Inflammatory macrophage treated with lipopolysaccharide for 4 hours (primary cell): ENCODE results near the gene SLC46A1.

ENCODE experiments used
- DNase-seq: peaks from one replicate; pipeline ENCODE4 v3.0.0-alpha.2; 2020

The SLC46A1 gene

DNA sequence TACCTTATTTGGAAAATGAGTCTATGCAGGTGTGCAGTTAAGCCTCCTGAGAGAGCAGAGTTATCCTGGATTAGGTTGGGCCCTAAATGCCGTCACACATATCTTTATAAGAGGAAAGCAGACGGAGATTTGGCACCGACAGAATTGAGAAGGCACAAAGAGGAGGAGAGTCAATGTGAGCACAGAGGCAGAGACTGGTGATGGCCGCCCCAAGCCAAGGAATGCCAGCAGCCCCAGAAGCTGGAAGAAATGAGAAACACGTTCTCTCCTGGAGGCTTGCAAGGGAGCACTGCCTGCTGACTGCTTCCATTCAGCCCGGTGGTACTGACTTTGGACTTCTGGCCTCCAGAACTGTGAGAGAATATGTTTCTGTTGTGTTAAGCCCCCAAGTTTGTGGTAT is 3.2 kb downstream of the SLC46A1 start:
- no peak for DNase-seq

GRCh38 chr17:28402224-28402630 is 3.8 kb downstream of the SLC46A1 start:
- no peak for DNase-seq

GRCh38 chr17:28399808-28400207 is 6.2 kb downstream of the SLC46A1 start:
- no peak for DNase-seq

- DNase-seq = no peak
Measured at GRCh38 chr17:28398280-28398981, 7.6 kb downstream of the SLC46A1 start.

- DNase-seq = no peak
Measured at GRCh38 chr17:28397687-28398279, 8.2 kb downstream of the SLC46A1 start.

DNA sequence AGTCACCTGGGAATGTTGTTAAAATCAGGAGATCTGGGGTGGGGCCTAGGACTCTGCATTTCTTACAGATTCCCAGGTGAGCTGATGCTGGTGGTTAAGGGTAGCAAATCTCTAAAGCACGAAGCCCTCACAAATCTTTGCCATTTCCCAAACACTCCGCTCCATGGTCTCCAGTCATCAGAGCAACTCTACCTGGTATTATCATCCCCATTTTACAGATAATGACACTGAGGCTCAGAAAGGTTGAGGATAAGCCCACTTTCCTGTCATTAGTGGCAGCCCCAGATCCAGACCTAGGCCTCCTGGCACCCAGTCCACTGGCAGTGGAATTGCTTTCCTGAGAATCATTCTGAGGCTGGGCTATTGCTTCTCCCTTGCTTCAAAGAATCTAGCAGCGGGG is 8.7 kb downstream of the SLC46A1 start:
- no peak for DNase-seq

- DNase-seq = no peak
Measured at GRCh38 chr17:28396635-28397239, 9.3 kb downstream of the SLC46A1 start.

DNA sequence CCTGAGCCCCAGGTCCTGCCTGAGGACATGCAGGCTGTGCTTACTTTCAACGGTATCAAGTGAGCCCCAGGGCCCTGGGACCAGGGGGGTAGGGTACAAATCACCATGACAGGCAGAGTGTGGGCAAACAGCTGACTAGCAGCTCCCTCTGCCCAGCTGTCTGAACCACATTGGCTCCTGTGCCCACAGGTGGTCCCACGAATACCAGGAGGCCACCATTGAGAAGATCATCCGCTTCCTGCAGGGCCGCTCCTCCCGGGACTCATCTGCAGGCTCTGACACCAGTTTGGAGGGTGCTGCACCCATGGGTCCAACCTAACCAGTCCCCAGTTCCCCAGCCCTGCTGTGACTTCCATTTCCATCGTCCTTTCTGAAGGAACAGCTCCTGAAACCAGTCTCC is 10.0 kb downstream of the SLC46A1 start:
- DNase-seq = no peak

GRCh38 chr17:28395426-28395825 is 10.6 kb downstream of the SLC46A1 start:
- DNase-seq = no peak

GRCh38 chr17:28394337-28395116 is 11.5 kb downstream of the SLC46A1 start:
- no peak for DNase-seq

DNA sequence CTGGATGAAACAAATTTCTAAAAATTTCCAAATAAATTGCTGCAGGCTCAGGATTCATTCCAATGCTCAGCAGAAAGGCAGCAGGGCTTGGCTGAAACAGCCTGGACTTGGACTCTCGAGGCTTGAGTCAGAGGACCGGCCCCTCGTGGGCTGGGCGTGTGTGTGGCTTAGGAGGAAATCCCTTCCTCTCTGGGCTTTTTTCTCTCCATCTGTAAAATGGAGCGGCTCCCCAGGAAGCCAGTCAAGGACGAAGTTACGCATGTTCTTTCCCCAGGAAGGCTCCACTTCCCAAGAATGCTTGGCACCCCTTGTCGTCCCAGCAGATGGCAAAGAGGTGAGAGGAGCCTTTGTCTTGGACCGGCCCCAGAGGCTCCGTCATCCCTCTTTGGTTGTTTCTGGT is 13.5 kb downstream of the SLC46A1 start:
- no peak for DNase-seq

DNA sequence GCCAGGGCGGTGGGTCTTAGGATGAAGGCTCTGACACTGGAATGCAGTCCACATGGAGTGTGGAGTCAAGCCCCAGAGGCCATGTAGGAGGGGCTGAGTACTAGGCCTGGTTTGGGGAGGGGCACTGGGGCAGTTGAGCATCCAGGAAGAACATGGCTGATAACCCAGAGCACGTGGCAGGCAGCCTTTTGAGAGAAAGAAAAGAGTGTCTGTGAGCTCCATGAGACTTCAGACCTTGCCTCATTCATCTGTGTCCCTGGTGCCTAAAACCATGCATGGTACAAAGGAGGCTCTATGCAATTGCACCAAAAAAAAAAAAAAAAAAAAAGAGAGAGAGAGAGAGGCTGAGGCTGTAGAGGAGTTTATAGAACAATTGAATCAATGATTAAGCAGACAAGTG is 14.6 kb downstream of the SLC46A1 start:
- DNase-seq = no peak

- no peak for DNase-seq
Measured at GRCh38 chr17:28390984-28391383, 15.0 kb downstream of the SLC46A1 start.

DNA sequence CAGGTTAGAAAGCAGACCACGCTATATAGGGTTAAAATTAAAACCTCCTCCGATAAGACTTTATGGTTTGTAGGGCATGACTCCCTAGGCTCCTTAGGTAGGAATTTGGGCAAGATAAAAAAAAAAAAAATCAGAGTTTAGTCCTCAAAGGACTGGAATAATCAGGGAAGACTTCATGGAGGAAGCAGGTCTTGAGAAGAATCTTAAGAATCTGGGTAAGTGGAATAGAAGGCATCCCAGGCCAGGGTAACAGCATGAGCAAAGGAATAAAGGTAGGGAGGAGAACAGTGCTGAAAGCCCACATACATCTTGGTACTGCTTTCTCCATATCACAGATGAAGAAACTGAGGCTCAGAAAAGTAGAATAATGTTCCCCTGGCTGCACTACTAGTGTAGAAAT is 15.4 kb downstream of the SLC46A1 start:
- no peak for DNase-seq

DNA sequence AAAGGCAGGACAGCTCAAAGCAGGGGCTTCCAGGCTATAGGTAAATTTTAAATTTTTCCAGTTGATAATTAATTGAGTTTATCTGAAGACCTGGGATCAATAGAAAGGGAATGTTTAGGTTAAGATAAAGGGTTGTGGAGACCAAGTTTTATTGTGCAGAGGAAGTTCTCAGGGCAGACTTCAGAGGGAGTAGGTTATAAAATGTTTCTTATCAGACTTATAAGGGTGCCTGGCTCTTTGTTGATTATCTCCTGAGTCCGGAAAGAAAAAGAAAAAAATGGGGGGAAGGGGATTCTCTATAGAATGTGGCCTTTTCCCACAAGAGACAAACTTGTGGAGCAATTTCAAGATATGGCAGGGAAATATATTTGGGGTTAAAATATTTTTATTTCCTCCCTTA is 15.9 kb downstream of the SLC46A1 start:
- no peak for DNase-seq

GRCh38 chr17:28388106-28388505 is 17.9 kb downstream of the SLC46A1 start:
- DNase-seq = no peak

DNA sequence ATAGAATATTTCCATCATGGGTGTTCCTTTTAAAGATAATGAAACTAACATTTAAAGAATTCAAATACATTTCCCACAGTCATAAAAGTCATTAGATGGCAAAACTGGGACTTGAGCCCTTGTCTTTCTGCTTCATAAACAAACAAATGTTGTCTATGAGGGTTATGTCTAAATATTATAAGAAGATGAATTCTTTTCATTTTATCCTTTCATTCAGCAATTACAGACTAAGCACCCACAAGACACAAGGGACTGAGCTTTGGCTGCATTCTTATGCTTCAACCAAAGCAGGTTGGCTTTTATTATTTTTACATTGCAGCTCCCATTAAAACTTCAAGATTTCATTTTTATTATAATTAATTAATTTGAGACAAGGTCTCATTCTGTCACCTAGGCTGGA is 19.6 kb downstream of the SLC46A1 start:
- no peak for DNase-seq

- DNase-seq = no peak
Measured at GRCh38 chr17:28385406-28385805, 20.6 kb downstream of the SLC46A1 start.

DNA sequence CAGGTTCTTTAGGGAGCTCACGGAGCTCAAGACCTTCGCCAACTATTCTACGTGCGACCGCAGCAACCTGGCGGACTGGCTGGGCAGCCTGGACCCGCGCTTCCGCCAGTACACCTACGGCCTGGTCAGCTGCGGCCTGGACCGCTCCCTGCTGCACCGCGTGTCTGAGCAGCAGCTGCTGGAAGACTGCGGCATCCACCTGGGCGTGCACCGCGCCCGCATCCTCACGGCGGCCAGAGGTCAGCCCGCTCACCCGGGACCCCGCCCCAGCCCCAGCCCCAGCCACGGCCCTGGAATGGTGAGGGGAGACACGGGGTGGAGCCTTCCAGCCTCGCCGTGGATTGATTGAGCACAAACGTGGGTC is 21.0 kb downstream of the SLC46A1 start:
- DNase-seq = no peak

DNA sequence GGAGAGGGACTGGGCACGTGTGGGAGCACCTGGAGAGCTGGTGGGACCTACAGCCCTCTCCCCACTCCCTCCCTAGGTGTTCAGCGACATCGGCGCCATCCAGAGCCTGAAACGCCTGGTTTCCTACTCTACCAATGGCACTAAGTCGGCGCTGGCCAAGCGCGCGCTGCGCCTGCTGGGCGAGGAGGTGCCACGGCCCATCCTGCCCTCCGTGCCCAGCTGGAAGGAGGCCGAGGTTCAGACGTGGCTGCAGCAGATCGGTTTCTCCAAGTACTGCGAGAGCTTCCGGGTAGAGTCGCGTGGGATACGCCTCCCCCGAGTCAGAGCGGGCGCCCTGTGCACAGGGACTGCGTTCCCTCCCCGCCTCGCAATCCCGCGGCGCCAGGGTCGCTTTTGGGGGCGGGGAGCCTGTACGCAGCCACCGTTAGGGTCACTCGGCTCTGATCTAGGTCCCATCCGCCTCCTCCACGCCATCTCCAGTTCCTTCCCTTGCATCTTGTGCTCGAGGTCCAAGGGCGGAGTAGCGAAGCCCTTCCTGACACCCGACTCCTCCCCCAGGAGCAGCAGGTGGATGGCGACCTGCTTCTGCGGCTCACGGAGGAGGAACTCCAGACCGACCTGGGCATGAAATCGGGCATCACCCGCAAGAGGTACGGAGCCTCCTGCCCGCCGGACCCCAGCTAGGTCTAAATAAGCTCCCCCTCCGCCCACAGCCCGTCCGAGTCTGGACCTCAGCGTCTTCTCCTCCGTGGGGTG is 21.6 kb downstream of the SLC46A1 start:
- DNase-seq = peak; percentile 55

DNA sequence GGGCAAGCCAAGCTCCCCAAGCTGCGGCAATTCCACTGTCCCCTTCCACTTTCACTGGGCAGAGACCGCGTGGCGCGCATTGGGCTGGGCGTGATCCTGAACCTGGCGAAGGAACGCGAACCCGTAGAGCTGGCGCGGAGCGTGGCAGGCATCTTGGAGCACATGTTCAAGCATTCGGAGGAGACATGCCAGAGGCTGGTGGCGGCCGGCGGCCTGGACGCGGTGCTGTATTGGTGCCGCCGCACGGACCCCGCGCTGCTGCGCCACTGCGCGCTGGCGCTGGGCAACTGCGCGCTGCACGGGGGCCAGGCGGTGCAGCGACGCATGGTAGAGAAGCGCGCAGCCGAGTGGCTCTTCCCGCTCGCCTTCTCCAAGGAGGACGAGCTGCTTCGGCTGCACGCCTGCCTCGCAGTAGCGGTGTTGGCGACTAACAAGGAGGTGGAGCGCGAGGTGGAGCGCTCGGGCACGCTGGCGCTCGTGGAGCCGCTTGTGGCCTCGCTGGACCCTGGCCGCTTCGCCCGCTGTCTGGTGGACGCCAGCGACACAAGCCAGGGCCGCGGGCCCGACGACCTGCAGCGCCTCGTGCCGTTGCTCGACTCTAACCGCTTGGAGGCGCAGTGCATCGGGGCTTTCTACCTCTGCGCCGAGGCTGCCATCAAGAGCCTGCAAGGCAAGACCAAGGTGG is 24.7 kb downstream of the SLC46A1 start:
- DNase-seq = peak; percentile 43
